Suprapubic skin (tissue), 3 donors: ENCODE results near the gene CDC6.

ENCODE experiments used
- POLR2A ChIP-seq, 2 donors: fragments of 450-650 bp; IDR thresholded peaks; one replicate each; pipeline ENCODE4 v1.6.1; 2017; ENCODE audit warnings: antibody characterized with exemption in 2 of 2, mild to moderate bottlenecking in 2 of 2, moderate library complexity in 2 of 2
- TF ChIP-seq, protein P1 (sequence below), 2 donors: fragments of 200-600 bp in 1 of 2; fragments of 450-650 bp in 1 of 2; sonication (generic) in 1 of 2; IDR thresholded peaks; one replicate each; pipeline ENCODE4 v1.5.1; 2016 to 2019; ENCODE audit warnings: antibody characterized with exemption in 2 of 2, mild to moderate bottlenecking in 1 of 2, moderate library complexity in 1 of 2

DNA sequence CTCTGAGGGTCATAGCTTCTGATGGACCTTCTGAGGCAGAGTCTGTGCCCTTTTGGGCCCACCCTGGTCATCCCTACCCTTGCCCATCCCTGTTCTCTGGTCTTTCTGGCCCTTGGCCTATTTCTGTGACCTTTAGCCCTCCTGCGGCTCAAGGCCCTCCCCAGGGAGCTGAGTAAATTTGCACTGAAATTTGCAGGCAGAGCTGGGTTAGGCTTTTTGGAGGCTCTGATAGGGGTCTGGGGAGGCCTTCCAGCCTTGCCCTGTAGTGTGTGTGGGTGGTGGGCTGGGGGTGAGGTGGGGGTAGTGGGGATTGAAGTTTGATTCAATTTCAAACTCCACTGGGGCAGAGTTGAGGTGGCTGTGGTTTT lies 39.1 kb downstream of the CDC6 start:
- TF ChIP-seq, protein P1, sequence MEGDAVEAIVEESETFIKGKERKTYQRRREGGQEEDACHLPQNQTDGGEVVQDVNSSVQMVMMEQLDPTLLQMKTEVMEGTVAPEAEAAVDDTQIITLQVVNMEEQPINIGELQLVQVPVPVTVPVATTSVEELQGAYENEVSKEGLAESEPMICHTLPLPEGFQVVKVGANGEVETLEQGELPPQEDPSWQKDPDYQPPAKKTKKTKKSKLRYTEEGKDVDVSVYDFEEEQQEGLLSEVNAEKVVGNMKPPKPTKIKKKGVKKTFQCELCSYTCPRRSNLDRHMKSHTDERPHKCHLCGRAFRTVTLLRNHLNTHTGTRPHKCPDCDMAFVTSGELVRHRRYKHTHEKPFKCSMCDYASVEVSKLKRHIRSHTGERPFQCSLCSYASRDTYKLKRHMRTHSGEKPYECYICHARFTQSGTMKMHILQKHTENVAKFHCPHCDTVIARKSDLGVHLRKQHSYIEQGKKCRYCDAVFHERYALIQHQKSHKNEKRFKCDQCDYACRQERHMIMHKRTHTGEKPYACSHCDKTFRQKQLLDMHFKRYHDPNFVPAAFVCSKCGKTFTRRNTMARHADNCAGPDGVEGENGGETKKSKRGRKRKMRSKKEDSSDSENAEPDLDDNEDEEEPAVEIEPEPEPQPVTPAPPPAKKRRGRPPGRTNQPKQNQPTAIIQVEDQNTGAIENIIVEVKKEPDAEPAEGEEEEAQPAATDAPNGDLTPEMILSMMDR (IDR thresholded peaks at IDR 0.05) = no peak
- TF ChIP-seq POLR2A (IDR thresholded peaks at IDR 0.05) = no peak
